GM13977 (cell line): Measurements from ENCODE around the gene IFITM10.

Experiments
- DNase-seq: peaks from one replicate; pipeline ENCODE4 v3.0.0; 2012; ENCODE audit warnings: low spot score
- CTCF ChIP-seq: IDR thresholded peaks from 2 replicates; pipeline ENCODE4 v1.5.1; 2012; ENCODE audit warnings: mild to moderate bottlenecking, control low read depth; ENCODE audit not compliant: insufficient read depth; ENCODE audit errors: extremely low read depth, missing control alignments
- in situ Hi-C: fragments of 300-500 bp; cut with MboI; formaldehyde crosslinking; loops from one replicate; pipeline ENCODE4 v1.12.0; 2022; ENCODE audit warnings: low sequenced_read_pairs, low pct_unique_long_range_greater_than_20kb, mixed read lengths, inconsistent platforms; ENCODE audit not compliant: unreplicated experiment

The IFITM10 gene

DNA sequence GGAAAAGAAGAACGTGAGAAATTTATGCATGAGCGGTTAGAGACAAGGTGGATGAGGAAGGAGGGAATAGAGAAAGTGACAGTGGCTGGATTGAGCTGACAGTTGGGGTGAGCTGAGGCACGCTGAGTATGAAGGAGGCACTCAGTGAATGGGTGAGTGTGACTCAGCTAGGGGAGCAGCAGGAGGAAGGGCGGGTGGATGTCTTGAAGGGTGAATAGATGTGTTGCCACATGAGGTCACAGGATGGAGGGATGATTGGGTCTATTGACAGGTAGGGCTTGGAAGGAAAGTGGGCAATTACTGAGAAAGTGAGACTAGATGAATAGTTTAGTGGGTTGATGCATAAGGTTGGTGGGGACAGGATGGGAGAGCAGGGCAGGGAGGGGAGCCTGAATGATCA, 8.0 kb downstream of the IFITM10 start:
- in situ Hi-C loops = no loop called here
- no peak for DNase-seq
- no peak for TF ChIP-seq CTCF

GRCh38 chr11:1741741-1742140, 8.7 kb downstream of the IFITM10 start:
- in situ Hi-C loops = no loop called here
- TF ChIP-seq CTCF = no peak
- no peak for DNase-seq

DNA sequence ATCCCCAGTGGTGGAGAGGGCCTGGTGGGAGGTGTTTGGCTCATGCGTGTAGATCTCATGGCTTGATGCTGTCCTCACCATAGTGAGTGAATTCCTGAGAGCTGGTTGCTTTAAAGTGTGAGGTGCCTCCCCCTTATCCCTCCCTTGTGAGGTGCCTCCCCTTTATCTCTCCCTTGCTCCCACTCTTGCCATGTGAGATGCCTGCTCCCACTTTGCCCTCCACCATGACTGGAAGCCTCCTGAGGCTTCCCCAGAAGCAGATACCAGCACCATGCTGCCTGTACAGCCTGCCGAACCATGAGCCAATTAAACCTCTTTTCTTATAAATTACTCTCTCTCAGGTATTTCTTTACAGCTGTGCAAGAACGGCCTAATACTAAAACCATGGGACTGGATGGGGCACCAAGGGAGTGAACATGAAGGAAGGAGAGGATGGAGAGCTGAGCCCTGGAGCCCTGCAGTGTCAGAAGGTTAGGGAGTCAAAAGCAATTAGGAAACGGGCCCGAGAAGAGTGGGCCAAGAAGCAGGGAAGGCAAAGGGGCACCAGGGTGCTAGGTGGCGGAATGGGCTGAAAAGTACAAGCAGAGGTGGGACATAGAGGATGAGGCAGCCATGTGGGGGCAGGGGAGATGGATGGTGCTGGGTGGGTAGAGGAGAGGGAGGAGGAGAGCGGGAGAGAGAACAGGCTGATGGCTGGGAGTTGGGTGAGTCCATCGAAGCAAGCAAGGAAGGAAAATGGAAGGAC, 9.4 kb downstream of the IFITM10 start:
- TF ChIP-seq CTCF = no peak
- DNase-seq = no peak
- in situ Hi-C loops = no loop called here

GRCh38 chr11:1739576-1739975, 10.8 kb downstream of the IFITM10 start:
- in situ Hi-C loops = no loop called here
- no peak for DNase-seq
- no peak for TF ChIP-seq CTCF

DNA sequence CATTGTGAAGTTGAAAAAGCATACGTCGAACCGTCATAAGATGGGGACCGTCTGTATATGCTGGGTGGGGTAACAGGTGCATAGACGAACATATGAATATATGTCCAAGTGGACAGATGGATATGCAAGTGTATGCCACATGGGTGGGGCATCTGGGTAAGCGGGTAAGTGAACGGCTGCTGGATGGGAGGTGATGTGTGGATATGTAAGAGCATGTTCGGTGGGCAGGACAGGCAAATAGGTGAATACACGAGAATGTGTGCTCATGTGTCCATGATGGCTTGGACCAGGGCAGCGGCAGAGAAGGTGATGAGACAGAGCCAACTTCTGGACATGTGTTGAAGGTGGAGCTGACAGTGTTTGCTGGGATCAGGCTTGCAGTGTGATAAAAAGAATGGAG, 12.0 kb downstream of the IFITM10 start:
- in situ Hi-C loops = no loop called here
- no peak for TF ChIP-seq CTCF
- no peak for DNase-seq

DNA sequence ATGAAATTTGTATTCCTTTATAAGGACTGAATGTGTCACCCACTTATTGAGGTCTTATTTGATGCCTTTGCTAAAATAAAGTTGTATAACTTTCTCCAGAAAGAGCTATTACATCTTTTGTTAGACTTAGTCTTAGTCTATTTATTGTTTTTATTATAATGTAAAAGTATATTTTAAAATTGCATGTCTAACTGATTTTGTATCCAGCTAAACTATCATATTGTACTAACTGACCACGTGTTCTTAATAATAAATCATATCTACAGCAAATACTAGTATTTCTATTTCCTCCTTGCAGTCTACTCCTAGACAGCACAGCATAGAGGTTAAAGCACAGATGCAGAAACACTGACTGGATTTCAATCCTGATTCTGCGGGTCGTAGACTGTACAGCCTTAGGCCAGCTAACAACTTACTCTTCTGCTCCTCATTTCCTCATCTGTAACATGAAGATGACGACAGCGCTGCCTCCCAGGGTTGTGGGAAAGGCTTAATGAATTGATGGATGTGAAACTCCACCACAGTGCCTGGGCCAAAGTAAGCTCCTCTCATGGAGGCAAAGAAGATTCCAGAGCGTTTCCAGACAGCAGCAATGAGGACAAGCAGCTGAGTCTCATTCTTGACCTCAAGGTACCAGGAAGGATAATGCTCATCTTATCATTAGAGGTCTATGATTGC, 13.2 kb downstream of the IFITM10 start:
- TF ChIP-seq CTCF = no peak
- DNase-seq = no peak
- in situ Hi-C loops = no loop called here
